Kidney epithelial cell (primary cell): ENCODE results near the gene TFIP11. TPM values are rescaled to one million over a fixed set of nuclear protein-coding genes. Genes with fewer than 3 reads are reported as not detected.

Experiments
- DNase-seq: peaks from one replicate; pipeline ENCODE4 v3.0.0-alpha.2; 2010; ENCODE audit warnings: low read depth
- H3K27me3 ChIP-seq: 2 replicates; pipeline ENCODE4 v1.6.0; 2011; ENCODE audit warnings: low read length; ENCODE audit not compliant: control insufficient read depth, insufficient read depth
- H3K36me3 ChIP-seq: 2 replicates; pipeline ENCODE4 v1.5.1; 2011; ENCODE audit warnings: low read length; ENCODE audit not compliant: control insufficient read depth, insufficient read depth
- H3K4me3 ChIP-seq: 2 replicates; pipeline ENCODE4 v1.5.1; 2011; ENCODE audit warnings: low read depth, mild to moderate bottlenecking, control low read depth, low read length
- CTCF ChIP-seq: IDR thresholded peaks from 2 replicates; pipeline ENCODE4 v1.5.1; 2011; ENCODE audit warnings: mild to moderate bottlenecking, moderate library complexity, low read length, control low read depth, inconsistent platforms; ENCODE audit not compliant: insufficient read depth, poor library complexity, severe bottlenecking
- total RNA-seq: library from RNA; depleted of rRNA; stranded (reverse); fragments of >200 nt; gene quantifications from 2 replicates; pipeline ENCODE4 v1.2.3, GENCODE V29; 2015

TFIP11 gene
- total RNA-seq, 1 donor from 2014 or later = 45.8 TPM

DNA sequence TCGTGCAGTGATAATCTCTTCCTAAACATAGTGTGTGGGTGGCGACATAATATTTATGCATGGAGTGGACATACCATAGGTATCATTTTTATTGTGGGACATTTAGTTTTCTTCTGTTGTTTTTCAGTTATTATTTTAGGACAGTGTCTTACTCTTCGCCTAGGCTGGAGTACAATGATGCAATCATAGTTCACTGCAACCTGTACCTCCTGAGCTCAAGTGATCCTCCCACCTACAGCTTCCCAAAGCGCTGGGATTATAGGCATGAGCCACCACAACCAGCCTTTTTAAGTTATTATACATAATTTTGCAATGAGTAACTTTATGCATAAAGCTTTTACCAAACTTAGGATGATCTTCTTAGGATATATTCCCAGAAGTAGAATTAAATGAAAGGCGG is 25.9 kb downstream of the TFIP11 start:
- DNase-seq = no peak
- Histone ChIP-seq H3K27me3 (no peaks in the 10 kb centered on the region), H3K36me3 (peaks cover 1% of the 10 kb centered on the region), H3K4me3 (no peak overlapping the region)
- no peak for TF ChIP-seq CTCF

DNA sequence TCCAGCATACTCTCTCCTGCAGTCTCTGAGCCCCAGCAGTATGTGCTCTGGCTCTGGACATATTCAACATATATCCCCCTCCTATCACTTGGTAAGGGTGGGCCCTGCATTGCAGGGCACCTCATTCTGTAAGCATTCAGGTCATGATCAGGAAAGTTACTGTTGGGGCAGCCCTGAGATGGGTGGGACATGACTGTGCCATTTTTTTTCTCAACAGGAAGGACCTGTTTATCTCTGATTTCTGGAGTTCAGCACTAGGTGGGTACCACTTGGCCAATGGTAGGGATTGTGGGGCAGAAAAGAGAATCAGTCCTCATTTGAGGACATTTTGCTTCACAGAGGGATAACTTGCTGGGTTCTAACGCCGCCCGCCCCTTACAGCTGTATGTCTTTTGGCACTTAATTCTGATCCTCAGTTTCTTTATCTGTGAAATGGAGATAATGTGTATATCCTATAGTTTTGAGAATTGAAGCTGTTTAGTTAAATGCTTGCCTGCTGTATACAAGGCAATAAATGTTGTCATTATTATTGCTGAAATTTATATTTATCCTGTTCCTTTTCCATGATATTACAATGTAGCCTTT is 26.4 kb downstream of the TFIP11 start:
- DNase-seq = no peak
- Histone ChIP-seq H3K36me3 (peaks cover 1% of the 10 kb centered on the region), H3K27me3 (no peaks in the 10 kb centered on the region), H3K4me3 (no peak overlapping the region)
- no peak for TF ChIP-seq CTCF

GRCh38 chr22:26485013-26485412 is 27.3 kb downstream of the TFIP11 start:
- Histone ChIP-seq H3K27me3 (no peaks in the 10 kb centered on the region), H3K36me3 (peaks cover 1% of the 10 kb centered on the region), H3K4me3 (no peak overlapping the region)
- no peak for DNase-seq
- TF ChIP-seq CTCF = no peak

GRCh38 chr22:26484360-26484706 is 27.9 kb downstream of the TFIP11 start:
- TF ChIP-seq CTCF = no peak
- no peak for DNase-seq
- Histone ChIP-seq H3K36me3 (peaks cover 1% of the 10 kb centered on the region), H3K4me3 (peak overlapping the region; percentile 87), H3K27me3 (no peaks in the 10 kb centered on the region)

GRCh38 chr22:26483439-26484359 is 28.6 kb downstream of the TFIP11 start, which contains the start of the genes HPS4 and SRRD:
Gene HPS4, minus strand, starts transcription at chr22:26483783. Its CDS starts 2,021 bp downstream, at chr22:26481762.
Gene SRRD, plus strand, starts transcription at chr22:26483877. Its CDS starts 14 bp downstream, at chr22:26483891.
- Histone ChIP-seq H3K36me3 (peaks cover 1% of the 10 kb centered on the region), H3K4me3 (peak within 1 kb of the TSS; percentile 87), H3K27me3 (no peaks in the 10 kb centered on the region)
- no peak for TF ChIP-seq CTCF
- DNase-seq = peak; percentile 50
